ENCODE data around the gene SECTM1. TPM values are rescaled to one million over a fixed set of nuclear protein-coding genes. Genes with fewer than 3 reads are reported as not detected.
A peak's percentile ranks its signal among the peaks of the same experiment; 100 is the strongest.

The SECTM1 gene
- total RNA-seq, 1 donor from 2014 or later, result not detected

DNA sequence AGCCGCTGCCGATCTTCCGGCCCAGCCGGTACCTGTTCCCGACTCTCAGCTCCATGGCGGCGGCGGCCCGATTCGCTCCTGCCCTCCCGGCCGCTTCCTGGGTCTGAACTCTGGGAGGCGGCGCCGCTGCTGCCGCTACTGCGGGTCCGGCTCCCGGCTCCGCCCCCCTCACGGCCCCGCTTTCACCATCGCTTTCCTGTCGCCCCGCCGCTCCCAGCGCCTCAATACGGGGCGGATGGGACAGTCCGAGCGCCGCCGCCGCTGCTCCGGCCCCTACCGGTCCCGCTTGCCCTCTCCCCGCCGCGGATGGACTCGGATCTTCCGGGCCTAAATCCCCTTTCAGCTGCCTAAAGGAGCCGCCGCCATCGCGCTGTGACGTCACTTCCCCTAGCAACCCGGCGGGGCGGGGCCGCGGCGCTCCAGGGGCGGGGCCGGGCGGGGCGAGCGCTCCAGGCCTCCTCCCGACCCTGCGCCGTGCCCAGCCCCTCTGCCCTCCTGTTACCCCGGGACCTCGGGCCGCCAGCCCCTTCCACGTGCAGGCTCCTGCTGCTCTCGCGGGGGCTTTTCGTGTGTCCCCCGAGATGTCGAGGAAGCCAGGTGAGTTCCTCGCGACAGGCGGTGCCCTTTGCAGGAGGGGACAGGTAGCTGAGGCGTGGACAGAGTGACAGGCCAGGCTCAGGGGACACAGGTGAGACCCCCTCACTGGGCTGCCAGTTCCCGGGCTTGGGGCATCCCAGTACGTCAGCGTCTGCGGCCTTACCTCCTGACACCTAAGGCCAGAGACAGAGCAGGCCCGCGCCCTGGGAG is 60.0 kb downstream of the SECTM1 start, which contains the start of gene CSNK1D:
Gene CSNK1D, minus strand, starts transcription at position 374 of the 807 bp plus-strand sequence. Its CDS starts 319 bp downstream, at position 55.
- H3K4me3 Mint-ChIP-seq, result peak within 1 kb of the TSS; percentile 98
- peak; percentile 90 for DNase-seq (ENCODE audit: low read depth, low spot score)
- no peaks in the 10 kb centered on the region for H3K27me3 Mint-ChIP-seq (ENCODE audit: low read depth)
- H3K4me1 Mint-ChIP-seq, result peaks cover 41% of the 10 kb centered on the region
- no peaks in the 10 kb centered on the region for H3K9me3 Mint-ChIP-seq
- H3K36me3 Mint-ChIP-seq (ENCODE audit: low read depth), result peaks cover 11% of the 10 kb centered on the region
- TF ChIP-seq, protein P1, sequence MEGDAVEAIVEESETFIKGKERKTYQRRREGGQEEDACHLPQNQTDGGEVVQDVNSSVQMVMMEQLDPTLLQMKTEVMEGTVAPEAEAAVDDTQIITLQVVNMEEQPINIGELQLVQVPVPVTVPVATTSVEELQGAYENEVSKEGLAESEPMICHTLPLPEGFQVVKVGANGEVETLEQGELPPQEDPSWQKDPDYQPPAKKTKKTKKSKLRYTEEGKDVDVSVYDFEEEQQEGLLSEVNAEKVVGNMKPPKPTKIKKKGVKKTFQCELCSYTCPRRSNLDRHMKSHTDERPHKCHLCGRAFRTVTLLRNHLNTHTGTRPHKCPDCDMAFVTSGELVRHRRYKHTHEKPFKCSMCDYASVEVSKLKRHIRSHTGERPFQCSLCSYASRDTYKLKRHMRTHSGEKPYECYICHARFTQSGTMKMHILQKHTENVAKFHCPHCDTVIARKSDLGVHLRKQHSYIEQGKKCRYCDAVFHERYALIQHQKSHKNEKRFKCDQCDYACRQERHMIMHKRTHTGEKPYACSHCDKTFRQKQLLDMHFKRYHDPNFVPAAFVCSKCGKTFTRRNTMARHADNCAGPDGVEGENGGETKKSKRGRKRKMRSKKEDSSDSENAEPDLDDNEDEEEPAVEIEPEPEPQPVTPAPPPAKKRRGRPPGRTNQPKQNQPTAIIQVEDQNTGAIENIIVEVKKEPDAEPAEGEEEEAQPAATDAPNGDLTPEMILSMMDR (conservative IDR thresholded peaks at IDR 0.05), result no peak
- peak within 1 kb of the TSS; percentile 100 for H3K27ac Mint-ChIP-seq (ENCODE audit: unreplicated experiment)

DNA sequence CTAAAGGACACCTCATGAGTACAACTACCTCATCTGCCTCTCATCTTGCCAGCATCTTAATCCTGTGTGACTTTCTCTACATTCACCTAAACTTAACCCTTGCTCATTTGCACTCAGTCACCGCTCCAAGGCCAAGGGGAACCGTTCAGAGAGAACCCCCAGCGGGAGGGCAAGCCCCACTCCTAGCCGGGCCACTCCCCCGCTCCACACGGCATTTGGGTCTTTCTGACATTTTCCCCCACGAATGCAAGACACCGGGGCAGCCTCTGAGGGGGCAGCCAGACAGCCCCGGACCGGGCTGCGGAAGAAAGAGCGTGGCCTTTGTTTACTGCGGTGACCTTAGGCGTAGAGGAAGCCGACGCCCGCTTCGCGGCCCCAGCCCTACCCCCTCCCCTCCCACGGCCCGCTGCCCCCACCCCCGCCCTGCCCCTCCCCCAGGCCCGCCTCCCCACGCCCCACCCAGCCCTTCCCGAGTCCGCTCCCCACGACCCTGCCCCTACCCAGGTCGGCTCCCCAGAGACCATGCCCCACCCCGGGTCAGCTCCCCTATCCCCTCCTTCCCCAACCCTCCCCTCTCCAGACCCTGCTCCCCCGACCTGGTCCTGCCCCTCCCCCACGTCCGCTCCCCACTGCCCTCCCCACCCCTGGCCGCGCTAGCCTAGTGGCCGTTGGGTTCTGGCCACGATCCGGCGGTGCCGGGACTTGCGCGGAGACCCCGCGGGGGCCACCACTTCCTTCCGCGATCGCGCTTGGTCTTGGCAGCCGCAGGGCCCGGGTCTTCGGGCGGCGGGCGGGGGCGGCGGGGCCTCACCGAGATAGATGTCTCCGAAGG is 60.9 kb downstream of the SECTM1 start:
- H3K36me3 Mint-ChIP-seq (ENCODE audit: low read depth), result peaks cover 11% of the 10 kb centered on the region
- peaks cover 44% of the 10 kb centered on the region for H3K4me1 Mint-ChIP-seq
- peak overlapping the region; percentile 97 for H3K27ac Mint-ChIP-seq (ENCODE audit: unreplicated experiment)
- no peaks in the 10 kb centered on the region for H3K9me3 Mint-ChIP-seq
- peak overlapping the region; percentile 98 for H3K4me3 Mint-ChIP-seq
- H3K27me3 Mint-ChIP-seq (ENCODE audit: low read depth), result no peaks in the 10 kb centered on the region
- peak; percentile 23 for DNase-seq (ENCODE audit: low read depth, low spot score)
- TF ChIP-seq, protein P1 (conservative IDR thresholded peaks at IDR 0.05), result no peak

DNA sequence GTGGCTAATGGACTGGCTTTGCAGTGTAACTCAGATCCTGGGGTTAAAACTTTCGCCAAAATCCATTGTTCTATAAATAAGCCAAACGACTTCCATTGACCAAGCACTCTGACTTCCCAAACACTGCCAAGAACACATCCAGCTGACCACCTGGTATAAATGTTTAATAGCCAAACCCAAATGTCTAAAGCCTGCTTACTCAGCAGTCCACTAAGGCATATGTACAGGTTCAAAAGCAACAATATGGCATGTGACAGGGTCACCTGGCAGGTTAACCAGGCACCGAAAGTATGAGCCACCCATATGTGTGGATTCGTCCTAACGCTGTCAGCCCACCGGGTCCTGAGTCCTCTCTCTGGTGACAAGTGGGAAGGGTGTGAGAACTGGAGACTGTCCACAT is 62.2 kb downstream of the SECTM1 start:
- Mint-ChIP-seq H3K36me3 (ENCODE audit: low read depth) (peaks cover 18% of the 10 kb centered on the region), H3K27me3 (ENCODE audit: low read depth) (no peaks in the 10 kb centered on the region), H3K9me3 (no peaks in the 10 kb centered on the region), H3K4me3 (peak overlapping the region; percentile 98), H3K27ac (ENCODE audit: unreplicated experiment) (no peak overlapping the region), H3K4me1 (peaks cover 44% of the 10 kb centered on the region)
- TF ChIP-seq, protein P1 (conservative IDR thresholded peaks at IDR 0.05), result no peak
- DNase-seq (ENCODE audit: low read depth, low spot score), result no peak

Other genes starting within 250 kb of the SECTM1 start
- gene FASN, start 235.5 kb downstream of the SECTM1 start, total RNA-seq, result 816 and 839 TPM in 2 replicates
- 47.5 and 50.3 TPM in 2 replicates for gene CCDC57, start 120.9 kb downstream of the SECTM1 start, total RNA-seq
- gene SLC16A3, start 104.7 kb downstream of the SECTM1 start, total RNA-seq, result 1.5 and 8.6 TPM in 2 replicates
- 163 and 165 TPM in 2 replicates for gene CSNK1D, start 60.1 kb downstream of the SECTM1 start, total RNA-seq
- not detected in 2 replicates for gene CD7, start 16.2 kb downstream of the SECTM1 start, total RNA-seq
- 0.20 and 0.23 TPM in 2 replicates for gene TEX19, start 25.5 kb upstream of the SECTM1 start, total RNA-seq
- gene UTS2R, start 38.0 kb upstream of the SECTM1 start, total RNA-seq, result not detected in 2 replicates
- gene HEXD, start 84.6 kb upstream of the SECTM1 start, total RNA-seq, result 47.8 and 48.5 TPM in 2 replicates
- 33.3 and 35.6 TPM in 2 replicates for gene OGFOD3, start 84.8 kb upstream of the SECTM1 start, total RNA-seq
- gene CYBC1, start 117.0 kb upstream of the SECTM1 start, total RNA-seq, result 111 and 115 TPM in 2 replicates
- gene NARF, start 125.0 kb upstream of the SECTM1 start, total RNA-seq, result 73.3 and 84.2 TPM in 2 replicates
- gene FOXK2, start 186.0 kb upstream of the SECTM1 start, total RNA-seq, result 84.3 and 92.2 TPM in 2 replicates